Measurements from ENCODE around the gene CHPF2.

Gene CHPF2

GRCh38 chr7:151247611-151248345 lies 15.5 kb downstream of the CHPF2 start:
- DNase-seq, result no peak

DNA sequence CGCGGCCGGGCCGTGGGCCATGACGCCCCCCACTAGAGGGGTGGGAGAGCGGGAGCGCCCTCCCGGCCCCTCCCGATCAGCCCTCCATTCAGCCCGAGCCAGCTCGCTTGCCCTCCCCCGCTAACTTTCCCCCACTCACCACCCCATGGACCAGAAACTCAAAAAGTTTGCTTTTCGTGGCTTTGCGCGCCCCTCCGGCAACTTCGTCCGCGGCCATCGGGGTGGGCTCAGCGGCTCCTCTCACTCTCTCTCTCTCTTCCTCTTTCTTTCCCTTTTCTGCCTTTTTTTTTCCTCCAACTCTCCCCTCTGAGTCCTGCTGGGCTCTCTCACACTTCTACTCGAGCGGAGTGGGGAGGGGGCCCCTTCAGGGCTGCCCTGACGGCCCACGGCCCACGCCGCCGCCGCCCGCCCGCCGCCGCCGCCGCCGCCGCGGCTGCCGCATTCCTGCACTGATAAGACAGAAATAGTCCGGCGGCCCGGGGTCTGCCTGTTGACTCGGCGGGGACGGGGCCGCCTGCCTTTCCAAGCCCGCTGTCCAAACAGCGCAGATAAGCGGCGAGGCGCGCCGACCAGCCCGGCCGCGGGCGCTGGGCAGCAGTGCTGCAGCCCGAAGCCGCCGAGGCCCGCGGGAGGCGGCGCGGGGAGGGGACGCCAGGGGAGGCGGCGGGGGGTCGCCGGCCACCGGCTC lies 16.2 kb downstream of the CHPF2 start, which contains the start of gene SMARCD3:
TSS of gene SMARCD3 (minus strand) at position 349 of the 688 bp plus-strand sequence. CDS start at position 217, 132 bp downstream.
- no peak for DNase-seq

- DNase-seq, result no peak
These were observed 16.9 kb downstream of the CHPF2 start for GRCh38 chr7:151249034-151249731.

DNA sequence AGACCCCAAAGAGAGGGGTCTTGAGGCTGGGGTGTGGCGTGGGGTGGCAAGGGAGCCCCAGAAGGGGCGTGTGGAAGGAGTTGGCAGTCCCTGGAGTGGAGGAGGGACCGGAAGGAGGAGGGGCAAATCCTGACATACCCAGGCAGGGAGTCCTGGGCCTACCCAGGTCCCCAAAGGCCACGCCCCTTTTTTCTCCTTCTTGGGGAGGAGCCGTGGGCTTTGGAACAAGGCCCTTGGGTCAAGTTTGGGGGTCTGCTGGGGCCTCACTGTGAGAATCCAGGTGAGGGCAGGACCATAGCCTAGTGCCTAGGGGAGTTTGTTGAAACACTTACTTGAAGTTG lies 17.4 kb downstream of the CHPF2 start:
- DNase-seq, result no peak

- no peak for DNase-seq
These were observed 18.2 kb downstream of the CHPF2 start for GRCh38 chr7:151250181-151251132.

GRCh38 chr7:151251328-151251688 lies 19.0 kb downstream of the CHPF2 start:
- no peak for DNase-seq

DNA sequence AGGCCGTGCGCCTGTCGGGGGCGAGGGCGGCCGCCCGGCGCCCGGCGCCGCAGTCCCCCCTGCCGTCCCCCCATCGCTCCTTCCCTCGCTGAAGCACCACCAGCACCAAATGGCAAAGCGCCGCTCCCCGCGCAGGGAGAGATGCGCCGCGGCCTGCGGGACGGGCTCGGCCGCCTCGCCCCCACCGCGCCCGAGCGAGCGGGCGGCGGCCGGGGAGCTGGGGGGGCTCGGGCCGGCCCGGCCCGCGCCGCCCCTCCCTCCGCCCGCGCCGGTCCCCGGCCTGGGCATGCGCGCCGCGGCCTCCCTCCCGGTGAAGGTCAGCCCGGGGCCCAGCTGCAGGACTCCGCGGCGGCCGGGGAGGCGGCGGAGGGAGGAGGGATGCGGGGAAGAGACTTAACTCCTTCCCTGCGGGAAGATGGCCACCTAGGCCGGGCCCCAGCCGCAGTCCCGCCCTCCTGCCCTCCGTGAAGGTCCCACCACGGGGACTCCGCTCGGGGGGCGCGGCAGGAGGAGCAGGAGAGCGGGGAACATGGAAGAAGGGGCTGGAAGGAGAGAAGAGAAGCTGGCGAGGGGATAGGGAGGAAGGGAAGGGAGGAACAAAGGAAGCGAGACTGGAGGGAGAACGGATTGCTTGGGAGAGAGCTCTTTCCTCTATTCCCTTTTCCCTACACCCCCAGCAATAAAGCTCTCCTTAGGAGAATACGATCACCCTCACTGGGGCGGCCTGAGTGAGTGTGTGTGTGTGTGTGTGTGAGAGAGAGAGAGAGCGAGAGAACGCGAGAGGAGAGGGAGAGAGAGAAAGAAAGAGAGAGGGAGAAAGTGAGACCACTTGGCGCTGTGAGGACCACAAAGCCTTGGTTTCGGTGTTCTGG lies 19.6 kb downstream of the CHPF2 start:
- no peak for DNase-seq

GRCh38 chr7:151252561-151252835 lies 20.2 kb downstream of the CHPF2 start:
- DNase-seq, result no peak

DNA sequence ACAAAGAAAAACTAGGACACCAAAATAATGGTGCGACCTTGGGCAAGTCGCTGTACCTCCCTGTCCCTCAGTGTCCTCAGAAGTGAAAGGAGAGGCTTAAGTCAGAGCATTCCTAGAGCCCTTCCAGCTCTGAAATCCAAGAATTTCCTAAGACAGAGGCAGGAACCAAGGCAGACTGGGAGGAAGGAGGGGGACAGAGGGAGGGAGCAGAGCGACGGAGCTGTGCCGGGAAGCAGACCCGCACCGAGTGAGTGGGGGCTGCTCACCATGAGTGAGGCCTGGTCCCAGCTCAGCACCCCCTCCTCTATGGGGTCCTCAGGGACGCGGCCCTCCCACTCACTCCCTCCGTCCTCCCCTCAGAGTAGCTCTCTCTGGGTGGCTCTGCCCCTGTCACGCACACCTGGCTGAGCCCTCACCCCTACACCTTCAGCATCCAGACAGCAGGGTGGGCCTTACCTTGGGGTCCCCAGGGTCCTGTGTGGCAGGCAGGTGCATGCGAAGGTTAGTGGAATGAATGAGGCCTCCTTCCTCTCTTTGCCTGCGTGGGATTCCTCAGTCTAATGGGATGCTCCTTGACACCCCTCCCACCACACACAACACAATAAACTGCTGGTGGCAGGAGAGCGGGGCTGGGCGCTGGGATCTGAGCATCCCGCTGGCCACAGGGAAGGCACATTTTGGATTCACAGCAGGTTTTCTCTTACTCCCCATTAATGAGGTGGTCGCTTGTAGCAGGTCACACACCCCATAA lies 20.9 kb downstream of the CHPF2 start:
- DNase-seq, result no peak

DNA sequence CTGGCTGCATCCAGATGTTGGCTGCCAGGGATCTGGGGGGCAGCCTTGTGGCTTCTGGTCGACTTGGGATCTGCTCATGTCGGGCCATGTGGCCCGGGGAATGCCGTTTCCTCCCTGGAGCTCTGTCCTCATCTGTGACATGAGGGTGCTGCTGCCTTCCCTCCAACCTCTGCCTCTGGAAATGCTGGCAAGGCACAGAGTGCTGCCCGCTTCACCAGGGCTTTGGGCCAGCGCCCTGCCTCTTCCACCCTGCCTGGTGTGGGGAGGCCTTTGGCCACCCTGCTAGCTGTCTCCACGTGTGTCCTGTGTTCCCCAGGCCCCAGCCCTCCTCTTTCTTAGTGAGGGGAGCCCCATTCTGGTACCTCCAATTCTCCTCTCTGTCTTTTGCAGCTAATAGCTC lies 22.0 kb downstream of the CHPF2 start:
- DNase-seq, result no peak

DNA sequence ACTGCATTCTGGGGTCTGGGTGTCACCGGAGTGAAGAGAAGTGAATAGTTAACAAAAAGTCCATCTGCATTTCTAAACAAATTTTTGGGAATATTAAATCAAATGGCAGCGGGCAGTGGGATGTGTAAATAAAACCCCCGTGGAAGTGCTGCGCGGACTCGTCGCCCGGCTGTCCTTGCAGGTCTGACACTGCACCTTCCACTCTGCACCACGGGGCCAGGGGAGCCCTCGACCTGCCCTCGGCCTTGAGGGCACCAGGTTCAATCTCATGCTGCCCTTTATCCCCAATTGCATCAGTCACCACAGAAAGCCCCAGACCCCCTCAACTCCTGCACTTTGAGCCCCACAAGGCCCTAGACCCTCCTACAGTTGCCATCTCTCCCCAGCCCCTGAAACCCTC lies 22.6 kb downstream of the CHPF2 start:
- DNase-seq, result no peak

GRCh38 chr7:151255390-151255789 lies 23.1 kb downstream of the CHPF2 start:
- no peak for DNase-seq

- no peak for DNase-seq
These were observed 24.2 kb downstream of the CHPF2 start for GRCh38 chr7:151256410-151257045.

- DNase-seq, result no peak
These were observed 25.7 kb downstream of the CHPF2 start for GRCh38 chr7:151257990-151258389.

- no peak for DNase-seq
These were observed 28.2 kb downstream of the CHPF2 start for GRCh38 chr7:151260471-151260870.

DNA sequence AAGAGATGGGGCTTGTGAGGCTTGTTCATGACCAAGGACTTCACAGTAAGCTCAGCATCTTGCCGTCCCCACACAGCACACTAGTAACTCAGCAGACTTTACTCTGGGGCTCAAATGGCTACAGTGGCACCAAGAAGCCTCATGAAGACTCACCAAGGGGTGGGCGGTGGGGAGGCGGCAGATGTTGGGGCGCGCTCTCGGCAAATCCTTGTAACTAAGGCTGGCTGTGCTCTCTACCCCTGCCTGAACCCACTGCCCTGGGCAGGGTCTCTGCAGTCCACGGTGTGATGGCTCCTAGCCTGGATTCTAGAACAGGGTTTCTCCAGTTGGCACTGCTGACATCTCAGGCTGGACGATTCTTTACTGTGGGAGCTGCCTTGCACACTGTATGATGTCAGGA lies 28.6 kb downstream of the CHPF2 start:
- no peak for DNase-seq

- DNase-seq, result no peak
These were observed 29.2 kb downstream of the CHPF2 start for GRCh38 chr7:151261529-151261928.

- no peak for DNase-seq
These were observed 32.3 kb downstream of the CHPF2 start for GRCh38 chr7:151264615-151265014.

GRCh38 chr7:151265351-151265931 lies 33.2 kb downstream of the CHPF2 start:
- no peak for DNase-seq

DNA sequence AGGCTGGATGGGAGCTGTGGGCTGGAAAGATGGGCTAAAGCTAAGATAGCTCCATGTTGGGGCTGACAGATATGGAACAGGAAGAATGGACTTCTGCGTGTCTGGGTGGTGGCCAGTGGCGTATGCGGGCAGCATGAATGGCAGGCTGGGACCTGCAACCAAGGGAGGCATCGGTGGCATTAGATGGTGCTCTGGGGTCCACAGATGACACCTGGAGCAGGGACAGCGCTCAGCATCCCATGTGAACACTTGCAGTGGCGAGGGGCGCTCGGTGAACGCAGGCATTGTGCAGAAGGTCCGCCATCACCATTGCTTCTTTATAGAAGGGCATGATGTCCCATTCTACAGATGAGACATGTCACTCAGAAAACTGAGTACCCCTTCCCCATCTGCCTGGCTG lies 37.2 kb downstream of the CHPF2 start:
- no peak for DNase-seq
